ENCODE data around the gene OTX2.

The OTX2 gene

DNA sequence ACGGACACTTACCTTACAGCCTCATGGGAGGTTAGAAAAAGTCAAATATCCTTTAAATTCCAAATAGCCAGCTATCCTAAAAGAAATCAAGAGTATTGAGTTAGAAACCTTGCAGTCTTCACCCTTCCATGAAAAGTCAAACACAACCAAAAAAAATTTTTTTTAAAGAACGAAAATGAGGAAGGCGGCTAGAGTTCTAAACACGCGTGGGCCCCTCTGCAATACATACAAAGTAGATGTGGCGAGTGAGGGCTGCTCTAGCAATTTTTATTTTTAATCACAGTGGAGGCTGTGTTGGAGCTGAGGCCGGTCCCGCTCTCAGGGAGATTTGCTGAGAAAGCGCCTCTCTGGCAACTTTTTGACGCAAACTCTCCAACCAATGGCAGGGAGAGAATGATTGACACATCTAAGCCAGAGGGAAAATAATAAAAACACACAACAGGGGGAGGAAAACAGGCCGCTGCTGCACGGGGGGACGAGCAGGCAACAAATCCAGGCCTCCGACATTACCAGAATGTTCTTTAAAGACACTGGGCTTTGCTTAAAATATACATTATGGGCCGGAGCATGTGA is at the start of gene OTX2:
TSS of gene OTX2 (minus strand) at position 333 of the 573 bp plus-strand sequence. CDS start 5,023 bp downstream, outside the sequence.
- DNase-seq, result no peak

DNA sequence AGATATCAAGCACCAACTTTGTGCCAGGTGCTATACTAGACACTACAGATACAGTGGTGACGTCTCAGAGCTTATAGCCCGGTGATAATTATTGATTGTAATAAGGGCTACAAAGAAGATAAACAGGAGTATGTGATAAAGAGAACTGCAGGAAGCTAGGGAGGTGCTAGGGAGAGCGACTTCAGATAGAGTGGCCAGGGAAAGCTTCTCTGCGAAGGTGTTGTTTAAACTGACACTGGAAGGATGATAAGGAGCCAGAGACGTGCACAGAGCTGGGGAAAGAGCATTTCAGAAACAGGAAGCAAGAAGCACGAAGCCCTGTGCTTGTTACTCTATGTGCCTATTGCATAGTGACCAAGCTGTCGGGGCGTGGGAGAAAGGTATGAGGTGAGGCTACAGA is 48.1 kb upstream of the OTX2 start:
- DNase-seq, result no peak

DNA sequence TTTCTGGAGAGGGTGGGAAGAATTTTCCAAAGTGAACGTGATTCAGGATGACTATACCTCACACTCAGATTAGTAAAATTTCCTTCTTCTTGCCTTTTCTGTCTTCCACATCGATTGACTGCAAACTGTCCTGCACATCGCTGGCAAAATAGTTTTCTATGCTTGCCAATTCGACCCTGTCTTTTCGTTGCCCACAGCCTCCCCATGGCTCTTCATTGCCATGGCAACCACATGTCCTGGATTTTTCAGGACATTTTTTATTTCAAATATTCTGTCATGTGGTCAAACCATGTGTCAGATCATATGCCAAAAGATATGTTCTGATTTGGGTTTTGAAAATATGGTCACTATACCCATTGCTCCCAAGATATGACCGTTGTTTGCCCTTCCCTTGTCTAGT is 46.9 kb upstream of the OTX2 start:
- no peak for DNase-seq

DNA sequence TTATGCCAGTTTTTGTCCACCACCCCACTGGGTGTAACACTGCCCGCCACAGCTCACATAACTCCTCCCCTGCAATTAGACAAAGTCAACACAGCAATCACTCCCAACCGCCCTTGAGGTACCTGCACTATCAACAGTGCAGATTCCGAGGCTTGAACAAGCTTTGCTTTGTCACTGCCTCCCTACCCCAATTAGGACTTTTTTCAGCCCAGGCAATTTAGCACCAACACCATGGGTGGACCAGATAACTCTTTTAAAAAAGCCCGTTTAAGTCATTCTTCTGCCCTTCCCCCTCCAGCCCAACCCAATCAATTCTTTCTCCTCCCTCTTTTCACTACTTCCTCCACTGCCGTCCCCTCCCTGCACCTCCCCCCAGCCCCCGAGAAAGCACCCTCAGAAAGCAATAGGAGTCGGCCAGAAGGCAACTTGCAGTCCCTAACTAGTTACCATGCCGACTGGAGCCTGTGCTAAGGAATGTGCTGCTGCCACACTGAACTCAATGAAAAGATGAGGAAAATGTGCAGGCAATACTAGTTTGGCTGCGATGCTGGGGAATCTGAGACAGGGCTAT is 45.7 kb upstream of the OTX2 start:
- peak; percentile 31 for DNase-seq

DNA sequence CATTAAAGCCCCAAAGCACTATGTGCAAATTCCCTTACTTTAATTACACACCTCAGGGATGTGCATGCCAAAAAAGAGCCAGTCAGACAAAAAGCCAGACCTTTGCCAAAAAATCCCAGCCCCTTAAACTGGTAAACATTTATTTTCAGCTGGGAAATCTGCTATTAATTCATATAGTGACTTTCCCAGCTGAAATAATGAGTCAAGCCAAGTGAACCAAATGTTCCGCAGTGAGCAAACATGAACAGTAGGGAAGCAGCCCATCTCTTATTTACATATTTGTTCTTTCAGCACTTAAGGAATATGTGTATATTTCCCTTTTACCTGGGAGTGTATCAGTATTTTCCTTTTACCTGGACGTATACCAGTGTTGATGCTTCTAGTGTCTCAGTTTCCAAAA is 44.0 kb upstream of the OTX2 start:
- DNase-seq, result no peak

DNA sequence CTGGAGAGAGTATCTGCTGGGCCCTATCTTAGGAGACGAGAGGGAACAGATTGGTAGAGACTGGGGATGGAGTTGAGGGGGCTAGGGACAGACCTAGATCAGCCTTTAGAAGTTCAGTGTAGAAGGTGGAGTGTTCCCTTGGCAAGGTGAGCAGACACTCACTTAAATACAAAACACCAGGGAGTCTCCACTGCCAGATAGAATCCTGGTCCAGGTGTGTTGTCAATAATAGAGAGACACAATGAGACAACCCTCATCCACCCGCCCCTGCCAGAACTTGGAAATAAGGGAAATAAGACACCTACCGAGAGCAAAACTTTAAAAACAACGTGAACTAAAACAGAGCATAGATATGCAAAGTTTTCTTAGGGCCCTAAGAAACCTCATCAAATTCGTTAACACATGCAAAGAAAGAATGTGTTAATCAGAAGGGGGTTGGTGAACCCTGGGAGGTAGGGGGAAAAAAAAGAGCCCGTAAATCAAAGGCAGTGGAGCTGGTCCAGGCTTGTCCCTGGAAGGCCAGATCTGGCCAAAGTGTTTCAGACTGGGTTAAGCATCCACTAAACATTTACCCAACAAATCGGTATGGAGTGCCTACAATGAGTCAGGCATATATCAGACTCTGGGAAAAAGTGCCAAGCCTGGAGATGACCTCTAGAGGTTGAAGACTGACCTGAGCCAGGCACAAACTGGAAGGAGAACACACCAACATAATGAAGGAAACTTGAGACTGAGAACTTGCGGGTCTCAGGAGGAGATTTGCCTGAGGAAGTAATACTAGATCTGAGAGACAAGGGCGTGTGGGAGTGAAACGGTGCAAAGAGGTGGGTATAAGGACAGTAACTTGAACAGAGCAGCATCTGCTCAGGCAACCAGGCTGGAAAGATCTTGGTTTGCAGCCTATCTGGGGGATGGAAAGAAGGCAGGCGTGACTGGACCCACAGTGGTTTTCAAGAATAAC is 37.0 kb upstream of the OTX2 start:
- DNase-seq, result no peak

DNA sequence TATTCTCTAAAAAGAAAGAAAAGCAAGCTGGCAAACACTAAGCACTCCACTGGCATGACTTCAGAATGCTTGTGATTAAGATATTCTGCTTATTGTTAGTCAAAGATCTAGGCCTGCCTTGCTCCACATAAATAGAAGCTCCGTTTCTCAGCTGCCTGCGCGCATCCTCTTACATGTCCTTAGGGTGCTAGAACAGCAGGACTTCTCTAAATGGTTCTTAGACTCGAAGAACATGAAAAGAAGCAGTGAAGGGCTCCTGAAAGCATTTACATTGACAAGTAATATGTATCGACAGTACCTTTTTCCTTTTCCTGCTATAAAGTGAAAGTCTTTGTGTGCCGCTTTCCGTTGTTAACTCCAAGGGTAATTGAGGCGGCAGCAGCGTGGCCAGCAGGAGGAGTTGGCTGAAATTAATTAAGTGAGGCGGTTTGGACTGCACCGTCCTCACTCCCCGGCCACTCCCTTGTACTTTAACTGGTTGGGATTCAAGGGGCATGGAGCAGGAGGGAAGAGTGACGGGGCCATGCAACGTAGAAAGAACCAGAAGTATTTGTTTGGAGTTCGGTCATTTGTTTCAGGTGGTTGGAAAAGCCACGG is 34.2 kb upstream of the OTX2 start:
- DNase-seq, result no peak

DNA sequence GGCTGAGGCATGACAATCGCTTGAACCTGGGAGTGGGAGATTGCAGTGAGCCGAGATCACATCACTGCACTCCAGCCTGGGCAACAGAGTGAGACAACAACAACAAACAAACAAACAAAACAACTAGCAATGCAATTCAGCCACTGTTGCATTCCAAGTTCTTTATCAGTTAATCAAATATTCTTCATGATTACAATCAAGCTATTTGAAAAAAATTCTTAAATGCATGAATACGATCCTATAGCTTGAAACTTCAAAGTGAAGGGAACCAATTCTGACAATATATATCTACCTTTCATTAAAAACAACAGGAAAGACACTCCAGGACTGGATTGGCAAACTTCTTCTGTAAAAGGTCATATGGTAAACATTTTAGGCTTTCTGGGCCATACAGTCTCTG is 31.3 kb upstream of the OTX2 start:
- no peak for DNase-seq

DNA sequence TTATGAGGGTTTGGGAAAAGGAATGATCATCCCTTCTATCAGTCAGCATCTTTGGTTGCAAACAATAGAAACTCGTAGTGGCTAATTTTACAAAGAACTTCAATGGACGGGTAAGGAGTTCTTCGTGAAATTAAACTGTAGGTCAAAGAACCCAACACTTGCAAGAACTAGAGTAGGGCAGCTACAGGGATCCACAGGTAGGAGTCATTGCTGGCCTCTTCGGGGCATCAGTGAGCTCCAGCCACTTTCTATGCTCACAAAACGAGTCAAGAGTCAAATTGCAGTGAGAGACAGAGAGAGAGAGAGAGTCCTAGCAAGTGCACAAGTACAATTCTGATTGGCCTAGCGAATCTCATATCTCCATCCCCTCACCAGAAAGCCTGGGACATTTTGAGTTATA is 29.9 kb upstream of the OTX2 start:
- no peak for DNase-seq

DNA sequence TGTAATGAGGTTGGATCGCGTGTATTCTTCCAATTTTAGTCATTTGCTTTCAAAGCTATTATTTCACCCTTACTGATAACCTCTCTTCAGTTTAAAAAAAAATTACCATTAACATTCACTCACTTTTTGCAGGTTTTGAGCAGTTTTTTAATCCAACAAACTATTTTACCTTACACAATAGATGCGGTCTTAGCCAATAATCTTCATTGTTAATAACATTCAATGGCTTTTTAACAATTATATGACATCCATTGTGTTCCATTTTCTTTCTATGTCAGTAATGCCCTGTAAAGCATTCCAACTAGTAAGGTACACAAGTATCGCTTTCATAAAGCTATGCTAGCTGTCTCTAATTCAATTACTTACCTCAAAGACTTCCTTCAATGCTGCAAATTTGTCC is 18.9 kb upstream of the OTX2 start:
- no peak for DNase-seq

DNA sequence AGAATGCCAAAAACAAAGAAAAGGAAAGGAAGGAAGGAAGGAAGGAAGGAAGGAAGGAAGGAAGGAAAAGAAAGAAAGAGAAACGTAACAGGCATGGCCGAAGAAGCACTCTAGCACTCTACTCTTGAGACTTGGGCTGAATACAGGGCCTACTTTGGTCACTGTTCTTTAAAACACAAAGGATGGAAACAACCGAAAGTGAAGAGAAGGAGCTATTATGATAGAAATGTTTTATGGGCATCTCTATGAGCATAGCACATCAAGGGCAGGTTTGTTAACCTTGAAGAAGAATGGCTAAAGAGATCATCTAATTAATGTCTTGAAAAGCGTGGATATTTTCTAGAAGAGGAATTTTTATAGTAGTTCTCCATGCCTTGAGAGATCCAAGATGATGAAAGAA is 15.9 kb upstream of the OTX2 start:
- no peak for DNase-seq

DNA sequence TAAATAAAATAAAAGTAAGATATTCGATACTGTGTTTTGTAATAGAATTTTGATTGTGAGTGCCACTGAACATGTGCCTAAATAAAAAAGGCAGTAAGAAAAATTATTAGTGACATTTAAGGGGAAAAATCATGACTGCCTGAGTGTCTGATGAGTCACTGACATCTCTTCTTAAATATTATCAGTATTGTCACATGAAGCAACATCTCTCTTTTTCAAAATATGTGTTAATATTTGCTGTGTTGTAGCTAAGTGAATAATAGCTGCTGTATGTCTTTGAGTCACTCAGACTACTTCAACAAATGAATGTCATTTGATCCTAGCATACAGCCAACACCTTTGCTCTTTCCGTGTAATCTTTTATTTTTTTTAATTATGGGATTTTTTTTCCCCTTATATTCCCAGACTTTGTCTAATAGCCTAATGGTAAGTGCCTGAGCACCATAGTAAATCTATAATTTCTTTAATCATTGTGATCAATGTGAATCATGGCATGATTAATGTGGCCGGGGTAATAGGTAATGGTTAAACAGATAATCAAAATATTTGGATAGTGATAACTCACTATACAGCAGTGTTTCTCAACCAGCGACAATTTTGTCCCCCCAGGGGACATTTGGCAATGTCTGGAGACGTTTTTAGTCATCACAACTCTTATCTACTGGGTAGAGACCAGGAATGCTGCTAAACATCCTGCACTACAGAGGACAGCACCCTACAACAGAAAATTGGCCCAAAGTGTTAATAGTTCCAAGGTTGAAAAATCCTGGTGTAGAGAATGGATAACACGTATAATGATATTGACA is 11.7 kb upstream of the OTX2 start:
- no peak for DNase-seq

DNA sequence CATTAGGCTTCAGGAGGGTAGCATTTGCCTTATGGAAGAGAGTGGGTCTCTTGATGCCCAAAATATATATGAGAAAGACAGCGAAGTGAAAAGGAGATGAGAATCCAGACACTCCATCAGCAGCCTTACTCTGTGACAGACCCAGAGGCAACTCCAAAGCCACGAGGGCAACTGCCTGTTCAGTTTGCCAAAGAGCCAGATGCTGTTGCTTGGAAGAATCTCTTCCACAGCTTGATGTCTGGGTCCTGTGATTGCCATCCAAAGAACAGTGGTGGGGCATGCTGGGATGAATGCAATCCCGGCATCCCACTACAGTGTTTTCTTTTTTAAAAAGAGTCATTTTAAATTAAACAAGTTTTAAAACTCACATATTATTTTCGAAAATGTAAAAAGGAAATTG is 10.9 kb upstream of the OTX2 start:
- no peak for DNase-seq

DNA sequence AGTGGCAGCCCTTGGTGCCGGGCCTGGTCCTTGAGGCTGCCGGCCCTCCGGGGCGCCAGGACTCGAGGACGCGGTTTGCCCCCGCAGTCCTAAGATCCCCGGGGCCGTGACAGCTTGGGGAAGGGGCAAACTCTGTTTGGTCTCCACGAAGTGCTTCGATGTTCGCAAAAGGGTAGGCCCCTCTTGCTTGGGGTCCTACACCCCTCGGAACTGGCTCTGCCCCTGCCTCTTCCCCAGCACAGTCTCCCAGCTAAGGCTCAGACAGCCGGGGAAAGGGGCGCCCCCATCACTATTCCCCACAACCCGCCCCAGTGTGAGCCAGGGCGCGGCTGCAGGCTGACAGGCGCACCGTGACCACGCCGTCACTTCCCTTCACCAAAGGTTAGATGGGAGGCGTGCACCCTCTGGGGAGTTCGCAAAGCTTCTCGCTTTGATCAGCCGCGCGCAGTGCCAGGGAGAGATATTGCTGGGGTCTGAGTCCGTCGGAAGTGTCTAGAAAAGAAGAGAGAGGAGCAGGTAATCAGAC is 7.2 kb upstream of the OTX2 start:
- no peak for DNase-seq

DNA sequence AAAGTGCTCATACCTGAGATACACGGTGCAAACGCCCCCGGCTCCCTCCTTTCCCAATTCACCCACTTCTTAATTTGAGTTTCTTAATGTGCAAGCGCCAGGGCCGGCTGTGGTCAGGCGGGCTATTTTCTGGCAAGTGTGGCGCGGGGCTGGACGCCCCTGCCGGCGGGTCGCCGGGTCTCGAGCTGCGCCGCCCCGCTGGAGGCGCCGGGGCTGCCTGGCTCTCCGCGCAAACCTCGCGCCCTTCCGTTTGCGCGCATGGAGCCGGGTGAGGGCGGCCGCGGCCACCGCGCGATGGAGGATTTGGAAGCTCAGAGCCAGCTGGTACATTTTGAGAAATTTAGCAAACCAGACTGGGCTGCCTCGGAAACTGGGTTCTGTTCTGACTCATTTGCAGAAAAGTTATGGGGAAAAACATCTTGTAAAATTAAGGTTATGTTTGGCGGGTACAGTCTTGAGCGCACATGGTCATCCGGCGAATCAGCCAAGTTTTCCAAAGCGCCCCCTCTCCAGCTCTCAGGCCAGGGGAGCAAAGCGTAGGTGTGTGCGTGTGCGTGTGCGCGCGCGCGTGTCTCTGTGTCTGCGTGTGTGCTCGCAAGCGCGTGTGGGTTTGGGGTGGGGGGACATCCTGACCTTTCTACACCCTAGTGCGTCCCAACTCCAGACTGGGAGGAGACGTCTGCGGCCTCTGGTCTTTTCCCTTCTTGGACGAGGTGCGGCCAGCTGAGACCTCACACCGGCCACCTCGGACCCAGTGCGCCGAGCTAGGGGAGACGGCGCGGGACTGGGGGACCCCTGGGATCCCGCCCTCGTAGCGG is 6.5 kb upstream of the OTX2 start:
- DNase-seq, result no peak

DNA sequence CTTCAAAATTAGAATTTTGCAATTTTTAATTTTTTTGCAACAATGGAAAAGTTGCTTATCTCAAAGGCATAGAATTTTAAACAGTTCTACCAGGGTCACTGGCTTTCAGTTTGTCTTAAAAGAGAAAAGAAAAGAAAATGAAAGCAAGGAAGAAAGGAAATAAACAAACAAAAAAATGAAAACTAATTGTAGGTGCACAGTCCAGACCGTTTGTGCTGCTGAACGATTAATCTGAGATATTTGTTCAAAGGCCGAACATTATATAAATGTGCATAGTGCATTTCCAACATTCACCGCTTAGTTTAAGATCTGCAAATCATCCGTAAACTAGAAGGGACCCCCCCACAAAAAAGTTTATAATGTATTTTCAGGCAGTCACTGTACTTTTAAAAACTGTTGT is 5.5 kb upstream of the OTX2 start:
- DNase-seq, result no peak

DNA sequence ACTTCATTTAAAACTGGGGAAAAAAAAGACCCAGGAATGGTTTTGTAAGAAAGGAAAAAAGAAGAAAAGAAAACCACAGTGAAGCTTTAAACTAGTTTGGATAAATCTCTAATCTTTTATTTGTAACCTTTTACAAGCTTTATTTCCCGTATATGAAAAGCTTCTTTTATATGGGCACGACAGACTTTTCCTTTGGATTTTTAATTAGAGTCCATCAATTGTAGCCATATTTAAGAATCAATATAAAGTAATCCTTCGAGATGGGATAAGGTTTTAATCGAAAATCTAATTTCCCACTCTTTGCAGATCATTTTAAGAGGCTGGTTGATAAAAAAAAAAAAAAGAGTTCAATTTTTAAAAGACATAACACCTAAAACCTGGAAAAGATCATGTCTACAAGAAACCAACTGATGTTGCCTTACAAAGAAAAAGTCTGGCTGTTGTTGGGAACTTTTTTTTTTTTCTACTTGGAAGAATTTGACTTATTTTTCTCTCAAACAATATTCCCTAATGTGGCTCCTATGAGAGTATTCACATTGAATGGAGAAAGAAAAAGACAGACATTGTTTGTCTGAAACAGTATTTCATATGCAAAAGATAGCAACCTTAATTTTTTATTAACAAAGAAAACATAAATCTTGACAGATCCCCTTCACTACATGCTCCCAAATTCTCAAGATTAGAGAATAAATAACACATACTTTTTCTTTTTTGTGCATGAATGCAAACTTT is 4.9 kb upstream of the OTX2 start:
- no peak for DNase-seq

DNA sequence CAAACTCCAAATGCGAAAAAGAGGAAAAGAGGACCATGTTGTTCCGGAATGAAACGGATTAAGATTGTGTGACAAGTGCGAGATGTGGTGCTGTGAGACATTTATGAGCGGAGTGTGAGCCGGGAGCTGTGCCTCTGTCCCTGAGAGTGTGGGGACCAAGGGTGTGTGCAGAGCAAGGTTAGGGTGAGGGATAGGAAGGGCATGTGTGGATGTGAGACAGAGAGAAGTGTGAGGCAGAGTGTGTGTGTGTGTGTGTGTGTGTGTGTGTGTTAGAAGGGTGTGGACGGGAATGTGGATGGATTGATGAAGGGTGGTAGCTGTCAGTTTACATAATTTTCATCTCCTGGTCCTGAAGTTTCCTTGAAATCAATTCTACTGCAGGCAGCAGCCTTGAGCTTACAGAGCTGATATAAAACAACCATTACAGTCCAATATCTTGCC is 4.3 kb upstream of the OTX2 start:
- no peak for DNase-seq

DNA sequence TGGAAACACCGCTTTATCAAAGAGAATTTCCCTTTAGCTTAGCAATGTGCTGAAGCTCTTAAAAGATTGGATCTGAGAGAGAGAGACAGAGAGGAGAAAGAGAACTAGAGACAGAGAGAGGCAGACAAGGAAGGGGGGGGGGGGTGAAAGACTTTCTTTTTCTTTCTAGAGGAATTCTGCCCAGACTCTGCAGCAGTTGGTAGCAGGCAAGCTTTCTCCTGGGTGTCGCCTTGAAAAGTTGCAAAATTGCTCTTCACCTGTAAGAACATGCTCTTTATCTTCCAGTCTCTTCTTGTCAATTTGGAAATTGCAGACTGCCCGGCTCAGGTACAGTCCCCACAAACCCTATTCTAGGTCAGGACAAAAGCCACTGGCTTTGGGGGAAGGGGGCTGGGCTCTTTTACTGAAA is 2.9 kb upstream of the OTX2 start:
- no peak for DNase-seq

DNA sequence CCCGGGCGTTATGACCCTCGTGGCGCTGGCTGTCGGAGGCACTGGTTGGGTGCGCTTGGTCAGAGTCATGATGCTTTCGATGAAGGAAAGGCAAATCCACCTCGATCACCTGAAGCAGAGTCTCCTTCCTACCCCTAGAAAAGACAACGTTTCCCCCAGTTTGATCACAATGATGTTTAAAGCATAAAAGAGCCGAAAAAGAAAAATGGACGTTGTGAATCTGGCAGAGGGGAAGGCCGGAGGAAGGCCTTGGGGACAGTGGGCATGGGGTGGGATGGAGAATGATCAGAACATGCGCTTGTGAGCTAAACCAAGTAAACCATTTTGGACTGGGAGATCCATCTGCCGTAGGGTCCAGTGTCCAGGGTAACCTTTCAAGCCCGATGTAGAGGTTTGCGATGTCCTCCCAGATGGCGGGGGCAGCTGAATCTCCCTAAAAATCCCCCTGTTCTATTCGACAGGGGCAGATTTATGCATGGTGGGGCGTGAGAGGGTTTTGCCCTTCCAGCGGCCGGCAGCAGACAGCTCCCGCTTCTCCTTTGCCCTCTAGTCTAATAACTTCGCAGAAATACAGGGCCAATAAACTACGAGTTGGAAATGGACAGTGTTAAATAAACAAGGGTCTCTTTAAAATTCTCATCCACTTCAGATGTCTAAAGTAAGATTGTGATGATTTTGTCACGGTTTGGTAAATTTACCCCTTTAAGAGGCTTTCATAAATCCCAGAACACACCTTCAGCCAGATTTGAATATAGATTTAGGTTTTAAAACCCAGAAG is 2.3 kb upstream of the OTX2 start:
- DNase-seq, result no peak
